WI38 (cell line): ENCODE data around the gene TSEN34.
A peak's percentile ranks its signal among the peaks of the same experiment; 100 is the strongest.

Source experiments
- H3K4me3 ChIP-seq: 2 replicates; pipeline ENCODE4 v1.5.1; 2011; ENCODE audit warnings: low read depth, mild to moderate bottlenecking, control low read depth, low read length
- CTCF ChIP-seq: IDR thresholded peaks from 2 replicates; pipeline ENCODE4 v1.5.1; 2012; ENCODE audit warnings: low read depth, mild to moderate bottlenecking, control low read depth, low read length

TSEN34 gene

GRCh38 chr19:54191011-54191810, at the start of gene TSEN34:
TSS of gene TSEN34 (plus strand) at chr19:54191308. CDS start at chr19:54191365, 57 bp downstream.
- no peak for TF ChIP-seq CTCF
- H3K4me3 ChIP-seq, result peak within 1 kb of the TSS; percentile 80

DNA sequence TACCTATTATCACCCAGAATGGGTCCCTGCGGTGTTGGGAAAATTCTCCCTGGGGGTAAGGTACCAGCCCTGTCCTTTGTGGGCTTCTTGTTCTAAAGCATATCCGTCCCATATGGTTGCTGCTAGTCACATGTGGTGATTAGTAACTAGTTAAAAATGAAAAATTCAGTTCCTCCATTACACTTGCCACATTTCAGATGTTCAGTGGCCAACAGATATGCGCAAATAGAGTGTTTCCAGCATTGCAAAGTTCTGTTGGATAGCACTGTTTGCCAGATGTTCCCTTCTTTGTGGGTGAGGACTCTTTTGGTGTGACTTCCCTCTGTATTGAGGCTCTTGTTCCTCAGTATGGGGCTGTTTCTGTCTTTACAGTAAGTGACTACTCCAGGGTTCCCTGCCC, 49.8 kb upstream of the TSEN34 start:
- TF ChIP-seq CTCF, result no peak
- no peak overlapping the region for H3K4me3 ChIP-seq

- H3K4me3 ChIP-seq, result no peak overlapping the region
- TF ChIP-seq CTCF, result no peak
Observed at GRCh38 chr19:54142166-54142780, 48.8 kb upstream of the TSEN34 start.

DNA sequence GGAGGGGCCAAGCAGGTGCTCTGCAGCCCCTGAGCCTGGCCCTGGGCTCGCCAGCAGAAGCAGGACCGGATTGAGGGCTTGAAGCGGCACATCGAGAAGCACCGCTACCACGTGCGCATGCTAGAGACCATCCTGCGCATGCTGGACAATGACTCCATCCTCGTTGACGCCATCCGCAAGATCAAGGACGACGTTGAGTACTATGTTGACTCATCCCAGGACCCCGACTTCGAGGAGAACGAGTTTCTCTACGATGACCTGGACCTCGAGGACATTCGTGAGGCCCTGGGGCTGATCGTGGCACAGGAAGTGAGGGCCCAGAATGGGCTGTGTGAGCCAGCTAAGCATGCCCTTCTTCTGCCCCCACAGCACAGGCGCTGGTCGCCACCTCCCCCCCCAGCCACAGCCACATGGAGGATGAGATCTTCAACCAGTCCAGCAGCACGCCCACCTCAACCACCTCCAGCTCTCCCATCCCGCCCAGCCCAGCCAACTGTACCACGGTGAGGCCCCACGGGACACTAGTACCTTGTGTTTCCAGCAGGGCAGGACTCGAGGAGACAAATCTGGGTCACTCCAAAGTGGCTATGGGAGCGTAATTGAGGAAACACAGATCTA, 45.5 kb upstream of the TSEN34 start:
- no peak overlapping the region for H3K4me3 ChIP-seq
- no peak for TF ChIP-seq CTCF

- H3K4me3 ChIP-seq, result no peak overlapping the region
- TF ChIP-seq CTCF, result no peak
Observed at GRCh38 chr19:54147676-54148075, 43.4 kb upstream of the TSEN34 start.

- no peak for TF ChIP-seq CTCF
- H3K4me3 ChIP-seq, result no peak overlapping the region
Observed at GRCh38 chr19:54148158-54148557, 43.0 kb upstream of the TSEN34 start.
